HG02943 (cell line): ENCODE measurements around the gene ZNF366.

ENCODE experiments used
- ATAC-seq: cut with Tn5 transposase; IDR thresholded peaks from one replicate; pipeline ENCODE4 v1.9.1; 2021; ENCODE audit warnings: mild to moderate bottlenecking, low read depth, moderate library complexity; ENCODE audit not compliant: unreplicated experiment

Gene ZNF366

GRCh38 chr5:72523960-72524582 is 16.9 kb upstream of the ZNF366 start:
- no peak for ATAC-seq

- no peak for ATAC-seq
Observed at GRCh38 chr5:72522607-72523006, 15.4 kb upstream of the ZNF366 start.

- no peak for ATAC-seq
Observed at GRCh38 chr5:72519111-72519510, 11.9 kb upstream of the ZNF366 start.

- no peak for ATAC-seq
Observed at GRCh38 chr5:72518001-72518683, 10.9 kb upstream of the ZNF366 start.

GRCh38 chr5:72516916-72517315 is 9.7 kb upstream of the ZNF366 start:
- ATAC-seq = no peak

- no peak for ATAC-seq
Observed at GRCh38 chr5:72515211-72515610, 8.0 kb upstream of the ZNF366 start.

GRCh38 chr5:72512593-72512860 is 5.3 kb upstream of the ZNF366 start:
- ATAC-seq = no peak

- no peak for ATAC-seq
Observed at GRCh38 chr5:72511774-72512592, 4.8 kb upstream of the ZNF366 start.

- no peak for ATAC-seq
Observed at GRCh38 chr5:72511366-72511765, 4.2 kb upstream of the ZNF366 start.

GRCh38 chr5:72510610-72511181 is 3.5 kb upstream of the ZNF366 start:
- ATAC-seq = no peak

- ATAC-seq = no peak
Observed at GRCh38 chr5:72509401-72509800, 2.2 kb upstream of the ZNF366 start.

- ATAC-seq = peak; percentile 87
Observed at GRCh38 chr5:72508241-72509170, 1.3 kb upstream of the ZNF366 start.

GRCh38 chr5:72507907-72508238 is 663 bp upstream of the ZNF366 start:
- no peak for ATAC-seq

- ATAC-seq = no peak
Observed at GRCh38 chr5:72506158-72506549, 1.1 kb downstream of the ZNF366 start.

GRCh38 chr5:72505539-72506157 is 1.6 kb downstream of the ZNF366 start:
- no peak for ATAC-seq

GRCh38 chr5:72505016-72505415 is 2.2 kb downstream of the ZNF366 start:
- no peak for ATAC-seq

GRCh38 chr5:72503888-72504491 is 3.2 kb downstream of the ZNF366 start:
- ATAC-seq = no peak

GRCh38 chr5:72501488-72501887 is 5.7 kb downstream of the ZNF366 start:
- no peak for ATAC-seq

GRCh38 chr5:72499730-72500129 is 7.5 kb downstream of the ZNF366 start:
- ATAC-seq = no peak

GRCh38 chr5:72499090-72499489 is 8.1 kb downstream of the ZNF366 start:
- no peak for ATAC-seq
